HG03039 (cell line): ENCODE data around the gene TEX54.
"Not testable (repeated sequence)": the region's sequence is repeated elsewhere in the genome, so short reads cannot be mapped to it uniquely, and the experiment has no call there.

Experiments
- ATAC-seq: cut with Tn5 transposase; IDR thresholded peaks from one replicate; pipeline ENCODE4 v1.9.1; 2021; ENCODE audit warnings: mild to moderate bottlenecking, moderate library complexity; ENCODE audit not compliant: unreplicated experiment

Gene TEX54

GRCh38 chr11:62855571-62856332 is 23.1 kb upstream of the TEX54 start:
- peak; percentile 79 for ATAC-seq

DNA sequence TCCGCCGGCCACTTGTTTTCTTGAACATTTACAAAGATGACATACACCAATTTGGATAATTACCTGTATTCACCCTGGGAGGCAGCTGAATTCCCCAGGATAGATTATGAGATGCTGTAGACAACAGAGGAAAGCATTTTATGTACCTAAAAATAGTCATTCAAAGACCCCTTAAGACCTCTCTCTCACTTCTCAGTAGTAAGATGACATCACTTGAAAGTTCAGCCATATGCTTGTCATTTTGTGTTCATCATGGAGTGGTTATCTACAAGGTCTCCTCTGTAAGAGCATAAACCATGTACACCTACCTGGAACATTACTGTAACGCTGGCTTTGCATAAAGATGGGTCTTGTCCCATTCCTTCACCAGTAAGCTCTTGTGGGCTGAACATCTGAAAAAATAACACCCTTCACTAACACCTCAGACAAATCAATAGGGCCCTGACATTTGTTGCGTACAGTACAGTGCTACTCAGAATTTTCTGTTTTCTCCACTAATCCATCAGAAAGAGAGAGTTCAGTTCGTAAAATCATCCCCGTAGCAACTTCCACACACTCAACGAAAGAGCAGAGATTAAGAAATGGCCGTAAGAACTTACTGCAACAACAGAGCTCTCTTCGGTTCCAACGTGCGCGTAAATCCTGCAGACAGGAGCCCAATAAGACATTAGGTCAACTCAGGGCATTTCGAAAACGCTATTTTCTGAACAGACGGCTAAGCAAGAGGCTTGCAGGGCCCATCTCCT is 22.4 kb upstream of the TEX54 start:
- ATAC-seq: no peak

DNA sequence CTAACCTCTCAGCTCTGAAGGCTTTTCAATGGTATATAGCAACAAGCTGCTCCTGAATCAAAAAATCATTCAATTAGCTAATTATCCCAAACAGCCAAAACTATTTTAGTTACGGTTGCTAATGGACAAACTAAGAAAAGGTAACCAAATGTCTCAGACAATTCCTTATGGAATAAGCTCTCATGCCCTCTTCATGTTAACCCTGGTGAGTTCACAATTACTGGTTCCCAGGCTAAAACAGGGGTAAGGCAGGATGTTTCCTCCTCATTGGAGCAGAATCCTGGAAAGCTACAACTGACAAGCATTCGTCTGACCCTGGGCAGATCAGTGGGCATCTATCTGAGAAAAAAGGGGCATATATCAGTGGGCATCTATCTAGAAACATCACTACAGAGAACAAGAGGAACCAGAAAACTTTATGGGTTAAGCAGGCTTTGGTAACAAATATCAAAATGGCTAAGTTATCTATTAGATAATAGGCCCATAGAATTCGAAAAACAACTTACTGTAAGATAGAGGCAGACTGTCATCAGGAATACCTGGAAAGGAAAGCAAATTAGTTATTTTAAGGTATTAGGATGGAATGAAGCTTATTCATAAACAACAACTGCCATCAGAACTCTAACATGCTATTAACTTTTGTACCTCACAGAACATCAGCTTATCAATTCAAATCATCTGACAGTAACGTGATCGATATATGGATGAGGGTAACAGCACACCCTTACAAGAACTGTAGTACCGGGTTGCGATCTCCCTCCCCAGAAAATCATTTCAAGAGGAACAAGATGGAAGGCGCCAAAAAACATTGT is 21.6 kb upstream of the TEX54 start:
- no peak for ATAC-seq

DNA sequence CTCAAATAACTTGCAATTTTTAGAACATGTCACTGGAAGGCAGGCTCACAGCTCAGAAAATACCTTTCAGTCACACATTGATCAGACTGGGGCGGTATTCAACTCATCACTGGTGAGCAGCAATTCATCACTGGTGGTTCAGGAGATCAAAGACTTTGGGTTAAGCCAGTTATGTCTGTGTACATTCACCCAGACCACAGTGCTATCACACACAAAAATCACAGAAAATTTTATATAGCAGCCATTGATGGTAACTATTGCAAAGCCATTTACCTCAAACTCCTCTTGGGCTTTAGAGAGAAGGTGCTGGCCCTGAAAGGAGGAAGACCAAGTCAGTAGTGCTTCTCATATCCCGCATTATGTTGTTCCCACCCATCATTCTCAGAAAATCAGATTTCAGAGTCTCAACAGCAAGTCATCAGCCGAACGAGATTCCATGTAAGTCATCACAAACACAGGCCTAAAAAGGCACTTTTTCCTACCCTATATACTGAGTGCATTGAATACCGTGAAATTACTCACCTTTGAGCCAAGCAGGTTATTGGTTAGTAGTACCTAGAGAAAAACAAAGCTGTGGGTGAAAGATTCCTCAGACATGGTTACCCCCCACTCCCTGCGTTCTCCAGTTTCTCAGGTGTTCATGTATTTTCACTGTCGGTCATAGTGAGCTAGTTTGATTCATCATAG is 20.8 kb upstream of the TEX54 start:
- no peak for ATAC-seq

GRCh38 chr11:62852523-62853188 is 20.0 kb upstream of the TEX54 start:
- no peak for ATAC-seq

- no peak for ATAC-seq
Measured at GRCh38 chr11:62851807-62852522, 19.3 kb upstream of the TEX54 start.

DNA sequence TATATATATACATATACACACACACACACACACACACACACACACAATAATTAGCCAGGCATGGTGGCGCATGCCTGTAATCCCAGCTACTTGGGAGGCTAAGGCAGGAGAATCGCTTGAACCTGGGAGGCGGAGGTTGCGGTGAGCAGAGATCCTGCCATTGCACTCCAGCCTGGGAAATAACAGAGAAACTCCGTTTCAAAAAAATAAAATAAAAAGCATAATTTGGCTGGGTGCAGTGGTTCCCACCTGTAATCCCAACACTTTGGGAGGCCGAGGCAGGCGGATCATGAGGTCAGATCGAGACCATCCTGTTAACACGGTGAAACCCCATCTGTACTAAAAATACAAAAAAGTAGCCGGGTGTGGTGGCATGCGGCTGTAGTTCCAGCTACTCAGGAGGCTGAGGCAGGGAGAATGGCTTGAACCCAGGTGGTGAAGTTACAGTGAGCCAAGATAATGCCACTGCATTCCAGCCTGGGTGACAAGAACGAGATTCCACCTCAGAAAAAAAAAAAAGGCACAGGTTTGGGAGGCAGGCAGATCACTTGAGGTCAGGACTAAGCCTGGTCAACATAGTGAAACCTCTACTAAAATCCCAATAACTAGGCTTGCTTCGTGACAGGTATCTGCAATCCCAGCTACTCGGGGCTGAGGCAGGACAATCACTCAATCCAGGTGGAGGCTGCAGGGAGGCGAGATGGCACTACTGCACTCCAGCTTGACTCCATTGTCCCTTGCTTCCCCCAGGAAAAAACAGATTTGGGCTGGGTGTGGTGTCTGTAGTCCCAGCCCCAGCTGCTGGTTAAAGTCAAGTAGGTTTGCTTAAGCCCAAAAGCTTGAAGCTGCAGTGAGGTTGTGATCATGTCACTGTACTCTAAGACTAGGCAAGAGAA is 18.5 kb upstream of the TEX54 start:
- ATAC-seq: no peak

DNA sequence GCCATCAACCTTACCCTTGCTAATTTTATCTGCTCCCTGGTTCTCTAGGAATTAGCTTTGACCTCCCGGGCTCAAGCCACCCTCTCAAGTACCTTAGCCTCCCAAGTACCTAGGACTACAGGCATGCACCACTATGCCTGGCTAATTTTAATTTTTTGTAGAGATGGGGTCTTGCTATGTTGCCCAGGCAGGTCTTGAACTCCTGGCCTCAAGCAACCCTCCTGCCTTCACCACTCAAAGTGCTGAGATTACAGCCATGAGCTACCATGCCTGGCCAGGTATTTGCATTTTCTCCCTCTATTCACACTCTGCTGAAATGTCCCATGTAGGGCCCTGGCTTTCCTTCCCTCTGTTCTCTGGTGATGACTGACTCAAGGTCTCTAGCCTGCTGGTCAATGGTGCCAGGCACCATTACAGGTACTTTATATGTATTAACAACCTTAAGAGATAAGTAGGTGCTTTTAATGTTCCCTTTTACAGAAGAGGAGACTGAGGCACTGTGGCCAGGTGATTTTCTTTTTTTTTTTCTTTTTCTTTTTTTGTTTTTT is 15.2 kb upstream of the TEX54 start:
- no peak for ATAC-seq

DNA sequence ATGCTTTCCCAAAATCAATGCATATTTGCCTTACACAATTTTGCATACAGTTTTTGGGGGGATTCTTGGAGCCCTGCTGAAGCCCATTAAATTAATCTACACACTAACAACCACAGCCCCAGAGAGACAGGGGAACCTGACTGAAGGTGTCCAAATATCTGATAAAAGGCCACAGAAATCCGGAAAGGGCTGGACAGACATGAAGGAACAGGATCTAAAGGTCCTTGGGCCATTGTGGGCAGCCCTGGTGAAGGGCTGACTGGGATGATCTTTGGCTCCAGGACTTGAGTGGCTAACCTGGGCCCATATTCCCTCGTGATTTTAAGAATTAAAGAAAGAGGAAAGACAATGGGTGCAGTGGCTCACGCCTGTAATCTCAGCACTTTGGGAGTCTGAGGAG is 13.5 kb upstream of the TEX54 start:
- ATAC-seq: no peak

GRCh38 chr11:62844154-62844553 is 11.5 kb upstream of the TEX54 start:
- ATAC-seq: no peak

DNA sequence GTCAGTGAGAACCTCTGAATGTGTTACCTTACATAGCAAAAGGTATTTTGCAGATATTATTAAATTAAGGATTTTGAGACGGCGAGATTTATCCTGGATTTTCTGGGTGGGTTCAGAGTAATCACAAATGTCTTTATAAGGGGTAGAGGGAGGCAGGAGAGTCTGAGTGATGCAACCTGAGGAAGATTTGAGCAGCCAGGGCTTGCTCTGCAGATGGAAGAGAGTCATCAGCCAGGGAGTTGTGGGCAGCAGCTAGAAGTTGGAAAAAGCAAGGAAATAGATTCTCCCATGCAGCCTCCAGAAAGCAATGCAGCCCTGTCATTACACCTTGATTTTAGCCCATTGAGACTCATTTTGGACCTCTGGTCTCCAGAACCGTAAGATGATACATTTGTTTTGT is 10.8 kb upstream of the TEX54 start:
- ATAC-seq: no peak

GRCh38 chr11:62842891-62843290 is 10.2 kb upstream of the TEX54 start:
- ATAC-seq: not testable (repeated sequence)

GRCh38 chr11:62842171-62842741 is 9.6 kb upstream of the TEX54 start:
- ATAC-seq: no peak

- peak; percentile 42 for ATAC-seq
Measured at GRCh38 chr11:62841361-62842170, 8.9 kb upstream of the TEX54 start.

GRCh38 chr11:62840721-62841360 is 8.2 kb upstream of the TEX54 start:
- not testable (repeated sequence) for ATAC-seq

DNA sequence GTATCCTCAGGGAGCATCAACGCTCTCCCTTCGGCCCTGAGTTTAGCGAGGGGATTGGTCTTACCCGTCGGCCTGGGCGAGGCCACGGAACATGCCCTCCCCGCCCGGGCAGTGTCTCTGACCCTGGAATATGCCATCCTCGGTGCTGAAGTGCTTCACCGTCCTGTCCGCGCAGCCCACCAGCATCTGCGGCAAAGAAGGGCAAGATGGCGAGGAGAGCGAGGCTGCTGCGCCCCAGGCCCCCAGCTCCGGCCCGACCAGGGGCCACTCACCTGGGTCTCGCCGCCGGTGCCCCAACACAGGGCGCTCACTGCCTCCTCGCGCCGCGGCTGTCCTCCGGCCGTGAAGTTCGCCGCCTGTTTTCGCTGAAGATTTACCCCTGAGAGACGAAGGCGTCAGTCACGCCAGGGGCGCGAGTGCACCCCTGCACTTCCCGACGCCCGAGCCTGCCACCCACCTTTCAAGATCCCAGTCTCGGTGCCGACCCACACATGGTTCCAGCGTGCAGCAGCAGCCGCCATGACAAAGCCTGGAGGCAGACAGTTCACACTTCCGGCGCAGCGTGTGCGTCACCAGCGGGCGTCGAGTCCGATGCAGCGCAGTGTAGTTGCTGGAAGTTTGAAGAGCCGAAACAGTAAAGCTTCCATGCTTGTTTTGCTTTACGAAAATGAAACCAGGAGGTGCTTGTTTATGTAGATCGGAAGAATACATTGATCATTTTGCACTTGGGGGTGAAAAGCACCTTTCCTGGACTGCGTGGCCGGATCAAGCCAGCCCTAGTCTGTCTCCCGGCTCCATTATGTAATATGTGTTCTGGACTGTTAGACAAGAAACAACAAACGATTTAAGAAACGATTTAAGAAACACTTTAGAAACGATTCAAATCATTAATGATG is 6.7 kb upstream of the TEX54 start, which contains the start of gene WDR74:
TSS of gene WDR74 (minus strand) at position 541 of the 896 bp plus-strand sequence. CDS start at position 521, 20 bp downstream.
- ATAC-seq: peak; percentile 40
